GM23248 (cell line): Measurements from ENCODE around the gene ROBO2. TPM values are rescaled to one million over a fixed set of nuclear protein-coding genes. Genes with fewer than 3 reads are reported as not detected.

Experiments
- DNase-seq: peaks from one replicate; pipeline ENCODE4 v3.0.0-alpha.2; 2015
- H2AFZ ChIP-seq: fragments of 200-600 bp; sonication (generic); 2 replicates; pipeline ENCODE4 v1.6.1; 2016; ENCODE audit warnings: antibody characterized with exemption
- H3F3A ChIP-seq: fragments of 200-600 bp; sonication (generic); 2 replicates; pipeline ENCODE4 v1.6.1; 2016; ENCODE audit warnings: mild to moderate bottlenecking, antibody characterized with exemption, mixed run types; ENCODE audit not compliant: insufficient read depth
- H3K27ac ChIP-seq: fragments of 200-600 bp; sonication (generic); 2 replicates; pipeline ENCODE4 v1.5.1; 2016; ENCODE audit warnings: mild to moderate bottlenecking
- H3K27me3 ChIP-seq: fragments of 200-600 bp; sonication (generic); replicated peaks from 2 replicates; pipeline ENCODE4 v1.6.1; 2016; ENCODE audit warnings: mild to moderate bottlenecking; ENCODE audit not compliant: insufficient read depth
- H3K36me3 ChIP-seq: fragments of 200-600 bp; sonication (generic); 2 replicates; pipeline ENCODE4 v1.6.1; 2016; ENCODE audit warnings: low read depth, mild to moderate bottlenecking
- H3K4me1 ChIP-seq: fragments of 200-600 bp; sonication (generic); 2 replicates; pipeline ENCODE4 v1.6.1; 2016; ENCODE audit warnings: mild to moderate bottlenecking; ENCODE audit not compliant: insufficient read depth
- H3K4me2 ChIP-seq: fragments of 200-600 bp; sonication (generic); one replicate; pipeline ENCODE4 v1.6.1; 2016; ENCODE audit warnings: mild to moderate bottlenecking; ENCODE audit not compliant: unreplicated experiment
- H3K4me3 ChIP-seq: fragments of 200-600 bp; sonication (generic); 2 replicates; pipeline ENCODE4 v1.5.1; 2016; ENCODE audit warnings: mild to moderate bottlenecking
- H3K79me2 ChIP-seq: fragments of 200-600 bp; sonication (generic); 2 replicates; pipeline ENCODE4 v1.6.1; 2016; ENCODE audit warnings: mild to moderate bottlenecking; ENCODE audit not compliant: insufficient read depth
- H3K9ac ChIP-seq: fragments of 200-600 bp; sonication (generic); 2 replicates; pipeline ENCODE4 v1.6.1; 2016; ENCODE audit warnings: mild to moderate bottlenecking
- H3K9me2 ChIP-seq: fragments of 200-600 bp; sonication (generic); 2 replicates; pipeline ENCODE4 v1.6.1; 2016; ENCODE audit warnings: mixed run types, mild to moderate bottlenecking, moderate library complexity; ENCODE audit not compliant: insufficient read depth
- H3K9me3 ChIP-seq: fragments of 200-600 bp; sonication (generic); one replicate; pipeline ENCODE4 v1.6.1; 2017; ENCODE audit warnings: low read depth
- H4K20me1 ChIP-seq: fragments of 200-600 bp; sonication (generic); 2 replicates; pipeline ENCODE4 v1.6.0; 2016; ENCODE audit not compliant: insufficient read depth
- EZH2 ChIP-seq: fragments of 200-600 bp; sonication (generic); IDR thresholded peaks from 2 replicates; pipeline ENCODE4 v1.6.1; 2018; ENCODE audit warnings: antibody characterized with exemption, mild to moderate bottlenecking; ENCODE audit not compliant: insufficient read depth, poor library complexity, severe bottlenecking
- EZH2phosphoT487 ChIP-seq: fragments of 200-600 bp; sonication (generic); IDR thresholded peaks from 2 replicates; pipeline ENCODE4 v1.6.1; 2018; ENCODE audit warnings: antibody characterized with exemption, moderate library complexity, mild to moderate bottlenecking, low read depth; ENCODE audit not compliant: insufficient read depth
- WGBS, 2 experiments: methylation state at CpG; one replicate each; pipeline ENCODE4 v1.1.6; 2015 to 2017; ENCODE audit warnings: low lambda C conversion rate in 2 of 2, low coverage in 1 of 2; ENCODE audit errors: missing lambda C conversion rate in 2 of 2; 5-methylcytosine and 5-hydroxymethylcytosine counted together
- in situ Hi-C: fragments of 300-500 bp; cut with MboI; formaldehyde crosslinking; loops from 2 replicates; pipeline ENCODE4 v1.15.0; 2020
- polyA plus RNA-seq: library from polyadenylated mRNA; unstranded; fragments of >200 nt; fragmentation: Nextera tagmentation; extraction: Ambion mirVana; gene quantifications from 2 replicates; pipeline ENCODE4 v1.2.1, GENCODE V29; 2016
- total RNA-seq: library from RNA; depleted of rRNA; stranded (reverse); fragments of >200 nt; shearing (Covaris generic); gene quantifications from 2 replicates; pipeline ENCODE4 v1.2.3, GENCODE V29; 2014

ROBO2 gene
- total and polyA plus RNA-seq, 2 experiments from 2014 or later: under 0.01 to 0.05 TPM

- Histone ChIP-seq H3K9me2 (no peaks in the 10 kb centered on the region), H3K36me3 (no peaks in the 10 kb centered on the region), H2AFZ (no peak overlapping the region), H3K4me1 (no peaks in the 10 kb centered on the region), H3K27me3 (no peaks in the 10 kb centered on the region), H3F3A (no peaks in the 10 kb centered on the region), H4K20me1 (no peaks in the 10 kb centered on the region), H3K9me3 (no peaks in the 10 kb centered on the region), H3K4me2 (no peak overlapping the region), H3K4me3 (no peak overlapping the region), H3K79me2 (no peaks in the 10 kb centered on the region), H3K9ac (no peak overlapping the region), H3K27ac (no peak overlapping the region)
- in situ Hi-C loops: no loop called here
- no peak for DNase-seq
- TF ChIP-seq EZH2 (no peak), EZH2phosphoT487 (no peak)
- 90 to 91% methylated on average over 3 of the region's 3 CpGs for WGBS, 2 experiments
Measured at GRCh38 chr3:77267589-77267988, 227.7 kb downstream of the ROBO2 start.

GRCh38 chr3:77271306-77271705 is 231.4 kb downstream of the ROBO2 start:
- TF ChIP-seq EZH2 (no peak), EZH2phosphoT487 (no peak)
- H3K27me3 ChIP-seq: no peaks in the 10 kb centered on the region
- no peaks in the 10 kb centered on the region for H3F3A ChIP-seq
- no peaks in the 10 kb centered on the region for H4K20me1 ChIP-seq
- H3K36me3 ChIP-seq: no peaks in the 10 kb centered on the region
- H3K4me2 ChIP-seq: no peak overlapping the region
- no peaks in the 10 kb centered on the region for H3K9me2 ChIP-seq
- 11 to 15% methylated on average over 1 of the region's 1 CpG for WGBS, 2 experiments
- in situ Hi-C loops: no loop called here
- no peak overlapping the region for H3K9ac ChIP-seq
- no peaks in the 10 kb centered on the region for H3K79me2 ChIP-seq
- no peak for DNase-seq
- no peak overlapping the region for H2AFZ ChIP-seq
- H3K9me3 ChIP-seq: no peaks in the 10 kb centered on the region
- H3K27ac ChIP-seq: no peak overlapping the region
- no peaks in the 10 kb centered on the region for H3K4me1 ChIP-seq
- no peak overlapping the region for H3K4me3 ChIP-seq

DNA sequence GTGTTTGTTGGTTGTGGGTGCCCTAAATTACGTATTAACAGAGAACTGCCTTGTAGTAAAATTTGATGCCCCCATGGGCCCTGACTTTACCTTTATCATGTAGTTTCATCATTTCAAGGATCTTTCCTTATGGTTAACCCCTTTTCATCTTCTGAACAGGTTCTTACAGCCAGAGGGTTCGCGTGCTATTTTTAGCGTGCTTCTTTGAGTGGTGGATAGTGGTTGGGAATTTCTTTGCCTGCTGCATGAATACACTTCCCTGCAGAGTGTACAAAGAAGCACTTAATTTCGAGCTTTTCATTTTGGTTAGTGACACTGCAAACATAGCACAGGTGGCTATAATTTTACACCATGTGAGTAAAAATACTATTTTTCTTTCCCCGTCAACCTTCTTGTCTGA is 231.8 kb downstream of the ROBO2 start:
- H3K36me3 ChIP-seq: no peaks in the 10 kb centered on the region
- H3K79me2 ChIP-seq: no peaks in the 10 kb centered on the region
- H3F3A ChIP-seq: no peaks in the 10 kb centered on the region
- H3K4me2 ChIP-seq: no peak overlapping the region
- no peak overlapping the region for H2AFZ ChIP-seq
- TF ChIP-seq EZH2 (no peak), EZH2phosphoT487 (no peak)
- H3K9me2 ChIP-seq: no peaks in the 10 kb centered on the region
- in situ Hi-C loops: no loop called here
- H3K27me3 ChIP-seq: no peaks in the 10 kb centered on the region
- no peaks in the 10 kb centered on the region for H3K4me1 ChIP-seq
- 79 to 81% methylated on average over 6 of the region's 6 CpGs for WGBS, 2 experiments
- H3K27ac ChIP-seq: no peak overlapping the region
- no peak for DNase-seq
- H3K9ac ChIP-seq: no peak overlapping the region
- no peaks in the 10 kb centered on the region for H3K9me3 ChIP-seq
- no peak overlapping the region for H3K4me3 ChIP-seq
- H4K20me1 ChIP-seq: no peaks in the 10 kb centered on the region

DNA sequence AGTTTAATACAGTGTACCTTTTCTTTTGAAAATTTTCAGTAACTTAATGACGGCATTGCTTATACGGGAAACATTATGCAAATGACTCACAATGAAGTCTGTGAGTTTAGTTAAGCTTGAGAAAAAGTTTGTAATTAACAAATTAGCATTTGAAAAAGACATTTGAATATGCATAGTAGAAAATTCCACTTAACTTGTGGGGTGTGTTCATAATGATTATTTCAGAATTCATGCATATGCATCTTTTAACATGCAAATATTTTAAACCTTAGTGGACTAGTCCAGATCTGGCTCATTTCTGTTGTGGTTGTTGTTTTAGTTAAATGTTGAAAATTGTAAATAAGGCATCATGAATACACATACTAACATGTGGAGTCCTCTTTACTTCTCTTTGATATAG is 239.4 kb downstream of the ROBO2 start:
- Histone ChIP-seq H3K79me2 (no peaks in the 10 kb centered on the region), H3K36me3 (no peaks in the 10 kb centered on the region), H3K4me1 (no peaks in the 10 kb centered on the region), H3K9me2 (no peaks in the 10 kb centered on the region), H3K4me3 (no peak overlapping the region), H3K27me3 (no peaks in the 10 kb centered on the region), H4K20me1 (no peaks in the 10 kb centered on the region), H3K9ac (no peak overlapping the region), H2AFZ (no peak overlapping the region), H3F3A (no peaks in the 10 kb centered on the region), H3K4me2 (no peak overlapping the region), H3K9me3 (no peaks in the 10 kb centered on the region), H3K27ac (no peak overlapping the region)
- in situ Hi-C loops: no loop called here
- 71 to 89% methylated on average over 2 of the region's 2 CpGs for WGBS, 2 experiments
- TF ChIP-seq EZH2phosphoT487: no peak
- no peak for DNase-seq

DNA sequence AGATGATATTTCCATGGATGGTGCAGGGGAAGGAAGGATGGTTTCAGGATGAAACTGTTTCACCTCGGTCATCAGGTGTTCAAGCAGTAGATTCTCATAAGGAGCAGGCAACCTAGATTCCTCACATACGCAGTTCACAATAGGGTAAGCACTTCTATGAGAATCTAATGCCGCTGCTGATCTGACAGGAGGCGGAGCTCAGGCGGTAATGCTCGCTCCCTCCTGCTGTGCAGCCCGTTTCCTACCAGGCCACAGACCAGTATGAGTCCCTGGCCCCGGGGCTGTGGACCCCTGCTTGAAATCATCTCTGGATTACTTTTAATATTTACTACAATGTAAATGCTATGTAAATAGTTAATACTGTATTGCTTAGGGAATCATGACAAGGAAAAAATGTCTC is 241.8 kb downstream of the ROBO2 start:
- no peaks in the 10 kb centered on the region for H3K27me3 ChIP-seq
- H3K9me3 ChIP-seq: no peaks in the 10 kb centered on the region
- no peaks in the 10 kb centered on the region for H3K9me2 ChIP-seq
- 71 to 73% methylated on average over 8 of the region's 8 CpGs for WGBS, 2 experiments
- TF ChIP-seq EZH2 (no peak), EZH2phosphoT487 (no peak)
- no peaks in the 10 kb centered on the region for H4K20me1 ChIP-seq
- no peak overlapping the region for H3K4me3 ChIP-seq
- H2AFZ ChIP-seq: no peak overlapping the region
- H3K79me2 ChIP-seq: no peaks in the 10 kb centered on the region
- in situ Hi-C loops: no loop called here
- no peak for DNase-seq
- no peak overlapping the region for H3K27ac ChIP-seq
- no peak overlapping the region for H3K9ac ChIP-seq
- no peaks in the 10 kb centered on the region for H3K36me3 ChIP-seq
- H3K4me1 ChIP-seq: no peaks in the 10 kb centered on the region
- no peaks in the 10 kb centered on the region for H3F3A ChIP-seq
- no peak overlapping the region for H3K4me2 ChIP-seq
